Breast epithelium (tissue), 3 donors: ENCODE measurements around the gene THBD.

Experiments
- POLR2A ChIP-seq: fragments of 450-650 bp; IDR thresholded peaks from one replicate; pipeline ENCODE4 v1.6.1; 2016; ENCODE audit warnings: antibody characterized with exemption, mild to moderate bottlenecking, moderate library complexity
- TF ChIP-seq, protein P1 (sequence below), 3 donors: fragments of 450-650 bp; IDR thresholded peaks; one replicate each; pipeline ENCODE4 v1.5.1; 2016 to 2017; ENCODE audit warnings: antibody characterized with exemption in 3 of 3, mild to moderate bottlenecking in 3 of 3, moderate library complexity in 3 of 3

DNA sequence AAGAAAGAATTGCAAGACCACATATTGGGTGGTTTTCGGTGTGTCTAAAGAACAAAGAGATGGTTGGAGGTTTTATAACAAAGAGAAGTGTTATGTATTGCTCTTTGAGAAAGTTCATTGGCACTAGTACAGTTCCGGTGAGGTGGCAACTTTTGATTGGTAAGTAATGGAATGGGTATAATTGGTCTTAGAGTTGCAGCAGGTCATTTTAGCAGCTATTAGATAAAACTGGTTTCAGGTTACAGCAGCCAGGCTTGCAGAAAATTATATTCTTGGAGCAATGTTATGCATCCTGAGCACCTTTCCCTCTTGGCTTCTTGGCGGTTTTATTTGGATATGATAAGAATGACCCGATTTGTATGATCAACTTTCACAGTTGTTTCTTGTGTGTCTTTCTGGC is 26.6 kb downstream of the THBD start:
- TF ChIP-seq, protein P1, sequence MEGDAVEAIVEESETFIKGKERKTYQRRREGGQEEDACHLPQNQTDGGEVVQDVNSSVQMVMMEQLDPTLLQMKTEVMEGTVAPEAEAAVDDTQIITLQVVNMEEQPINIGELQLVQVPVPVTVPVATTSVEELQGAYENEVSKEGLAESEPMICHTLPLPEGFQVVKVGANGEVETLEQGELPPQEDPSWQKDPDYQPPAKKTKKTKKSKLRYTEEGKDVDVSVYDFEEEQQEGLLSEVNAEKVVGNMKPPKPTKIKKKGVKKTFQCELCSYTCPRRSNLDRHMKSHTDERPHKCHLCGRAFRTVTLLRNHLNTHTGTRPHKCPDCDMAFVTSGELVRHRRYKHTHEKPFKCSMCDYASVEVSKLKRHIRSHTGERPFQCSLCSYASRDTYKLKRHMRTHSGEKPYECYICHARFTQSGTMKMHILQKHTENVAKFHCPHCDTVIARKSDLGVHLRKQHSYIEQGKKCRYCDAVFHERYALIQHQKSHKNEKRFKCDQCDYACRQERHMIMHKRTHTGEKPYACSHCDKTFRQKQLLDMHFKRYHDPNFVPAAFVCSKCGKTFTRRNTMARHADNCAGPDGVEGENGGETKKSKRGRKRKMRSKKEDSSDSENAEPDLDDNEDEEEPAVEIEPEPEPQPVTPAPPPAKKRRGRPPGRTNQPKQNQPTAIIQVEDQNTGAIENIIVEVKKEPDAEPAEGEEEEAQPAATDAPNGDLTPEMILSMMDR (IDR thresholded peaks at IDR 0.05) = no peak
- no peak for TF ChIP-seq POLR2A
